Fibroblast of lung (primary cell): Measurements from ENCODE around the gene PABPC1L. TPM values are rescaled to one million over a fixed set of nuclear protein-coding genes. Genes with fewer than 3 reads are reported as not detected.

Source experiments
- DNase-seq, 2 donors: peaks; one replicate each; pipeline versions ENCODE4 v3.0.0 to v3.0.0-alpha.2; 2010; ENCODE audit warnings: low read depth in 2 of 2
- H2AFZ ChIP-seq: 2 replicates; pipeline ENCODE4 v1.5.1; 2012; ENCODE audit warnings: low read length, control low read depth, inconsistent platforms
- H3K27ac ChIP-seq: 2 replicates; pipeline ENCODE4 v1.5.1; 2011; ENCODE audit warnings: low read length, control low read depth; ENCODE audit not compliant: insufficient read depth
- H3K27me3 ChIP-seq: 2 replicates; pipeline ENCODE4 v1.5.1; 2011; ENCODE audit warnings: mild to moderate bottlenecking, low read length; ENCODE audit not compliant: control insufficient read depth, insufficient read depth
- H3K36me3 ChIP-seq: 2 replicates; pipeline ENCODE4 v1.5.1; 2011; ENCODE audit warnings: low read length; ENCODE audit not compliant: control insufficient read depth, insufficient read depth
- H3K4me1 ChIP-seq: 2 replicates; pipeline ENCODE4 v1.5.1; 2011; ENCODE audit warnings: low read length; ENCODE audit not compliant: control insufficient read depth, insufficient read depth; ENCODE audit errors: extremely low read depth
- H3K4me2 ChIP-seq: 2 replicates; pipeline ENCODE4 v1.5.1; 2011; ENCODE audit warnings: low read length, control low read depth; ENCODE audit not compliant: insufficient read depth; ENCODE audit errors: extremely low read depth
- H3K4me3 ChIP-seq, 4 experiments: fragments of 200-600 bp in 1 of 4; sonication (generic) in 1 of 4; replicated peaks in 1 of 4; 2 replicates each; pipeline ENCODE4 v1.5.1; 2011 to 2016; ENCODE audit warnings: low read length in 4 of 4, low read depth in 3 of 4, mild to moderate bottlenecking in 3 of 4, control low read depth in 2 of 4, inconsistent platforms in 1 of 4, mixed read lengths in 1 of 4; ENCODE audit not compliant: insufficient read depth in 1 of 4; ENCODE audit errors: control extremely low read depth in 1 of 4
- H3K79me2 ChIP-seq: 2 replicates; pipeline ENCODE4 v1.5.1; 2012; ENCODE audit warnings: mild to moderate bottlenecking, low read length, inconsistent platforms; ENCODE audit not compliant: control insufficient read depth, insufficient read depth
- H3K9ac ChIP-seq: 2 replicates; pipeline ENCODE4 v1.5.1; 2011; ENCODE audit warnings: mild to moderate bottlenecking, low read length, control low read depth; ENCODE audit not compliant: insufficient read depth
- H3K9me3 ChIP-seq: 2 replicates; pipeline ENCODE4 v1.5.1; 2012; ENCODE audit warnings: low read depth, low read length; ENCODE audit not compliant: control insufficient read depth, insufficient read depth
- H4K20me1 ChIP-seq: 2 replicates; pipeline ENCODE4 v1.5.1; 2011; ENCODE audit warnings: low read length; ENCODE audit not compliant: control insufficient read depth, insufficient read depth; ENCODE audit errors: extremely low read depth
- EZH2 ChIP-seq: IDR thresholded peaks from 2 replicates; pipeline ENCODE4 v1.5.1; 2012; ENCODE audit warnings: low read length, control low read depth, mild to moderate bottlenecking; ENCODE audit errors: missing control alignments
- polyA plus RNA-seq, 2 donors: library from polyadenylated mRNA; depleted of rRNA in 1 of 2; stranded (reverse) in 1 of 2; unstranded in 1 of 2; fragments of >200 nt; gene quantifications; 2 replicates each; pipeline ENCODE4 v1.2.1, GENCODE V29; 2011 to 2012; ENCODE audit warnings: missing spikeins in 1 of 2
- total RNA-seq: library from RNA; depleted of rRNA; stranded (reverse); fragments of >200 nt; gene quantifications from 2 replicates; pipeline ENCODE4 v1.2.1, GENCODE V29; 2014
- TF ChIP-seq, protein P1 (sequence below), 2 donors: IDR thresholded peaks in 1 of 2; conservative IDR thresholded peaks in 1 of 2; 1 replicate in 1 of 2; 2 replicates in 1 of 2; pipeline ENCODE4 v1.5.1; 2011 to 2012; ENCODE audit warnings: low read length in 2 of 2, control low read depth in 1 of 2, inconsistent platforms in 1 of 2, low read depth in 1 of 2, mild to moderate bottlenecking in 1 of 2

The PABPC1L gene
- total and polyA plus RNA-seq, 2 donors (not counting 1 experiment from before 2014, with no cell fraction given) = 11.6 to 11.9 TPM

DNA sequence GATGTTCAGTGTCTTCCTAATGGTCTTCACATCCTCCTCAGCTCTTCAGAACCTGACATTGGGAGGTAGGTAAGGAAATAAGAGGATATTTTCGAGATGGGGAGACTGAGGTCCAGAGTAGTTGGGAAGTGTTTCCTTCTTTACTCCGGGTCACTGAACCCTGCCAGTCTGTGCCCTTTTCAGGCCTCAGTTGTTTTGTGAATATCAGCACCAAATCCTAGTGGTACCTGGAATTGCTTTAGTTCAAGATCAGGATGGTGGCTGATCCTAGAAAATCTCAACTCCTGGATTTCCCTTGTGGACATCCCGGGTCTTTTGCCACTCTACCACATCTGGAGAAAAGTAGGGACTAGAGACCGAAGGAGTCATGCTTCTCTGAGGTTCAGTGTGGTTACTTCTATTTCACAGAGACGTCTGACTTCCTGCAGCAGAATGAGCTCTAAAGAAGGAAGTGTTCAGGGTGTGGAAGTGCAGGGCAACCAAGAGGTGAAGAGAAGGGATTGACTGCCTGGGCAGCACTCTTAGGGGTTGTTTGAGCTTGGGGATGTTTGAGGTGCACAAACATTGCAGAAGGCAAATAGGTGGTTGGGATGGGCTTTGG, 57.4 kb downstream of the PABPC1L start:
- no peak for TF ChIP-seq EZH2
- TF ChIP-seq, protein P1, sequence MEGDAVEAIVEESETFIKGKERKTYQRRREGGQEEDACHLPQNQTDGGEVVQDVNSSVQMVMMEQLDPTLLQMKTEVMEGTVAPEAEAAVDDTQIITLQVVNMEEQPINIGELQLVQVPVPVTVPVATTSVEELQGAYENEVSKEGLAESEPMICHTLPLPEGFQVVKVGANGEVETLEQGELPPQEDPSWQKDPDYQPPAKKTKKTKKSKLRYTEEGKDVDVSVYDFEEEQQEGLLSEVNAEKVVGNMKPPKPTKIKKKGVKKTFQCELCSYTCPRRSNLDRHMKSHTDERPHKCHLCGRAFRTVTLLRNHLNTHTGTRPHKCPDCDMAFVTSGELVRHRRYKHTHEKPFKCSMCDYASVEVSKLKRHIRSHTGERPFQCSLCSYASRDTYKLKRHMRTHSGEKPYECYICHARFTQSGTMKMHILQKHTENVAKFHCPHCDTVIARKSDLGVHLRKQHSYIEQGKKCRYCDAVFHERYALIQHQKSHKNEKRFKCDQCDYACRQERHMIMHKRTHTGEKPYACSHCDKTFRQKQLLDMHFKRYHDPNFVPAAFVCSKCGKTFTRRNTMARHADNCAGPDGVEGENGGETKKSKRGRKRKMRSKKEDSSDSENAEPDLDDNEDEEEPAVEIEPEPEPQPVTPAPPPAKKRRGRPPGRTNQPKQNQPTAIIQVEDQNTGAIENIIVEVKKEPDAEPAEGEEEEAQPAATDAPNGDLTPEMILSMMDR (conservative IDR thresholded peaks at IDR 0.05 in 1 of 2, IDR thresholded peaks at IDR 0.05 in 1 of 2; ENCODE audit: low read depth in 1 of 2, low read length in 2 of 2) = no peak
- Histone ChIP-seq H3K4me3 (peak overlapping the region; percentile 21 to 96 (median 76)), H2AFZ (no peak overlapping the region), H3K36me3 (no peaks in the 10 kb centered on the region), H3K9ac (peak overlapping the region; percentile 9), H3K9me3 (no peaks in the 10 kb centered on the region), H3K4me1 (no peaks in the 10 kb centered on the region), H3K27ac (peak overlapping the region; percentile 61), H3K4me2 (peak overlapping the region; percentile 97), H3K27me3 (no peaks in the 10 kb centered on the region), H3K79me2 (peaks cover 39% of the 10 kb centered on the region), H4K20me1 (no peaks in the 10 kb centered on the region)
- DNase-seq = no peak

DNA sequence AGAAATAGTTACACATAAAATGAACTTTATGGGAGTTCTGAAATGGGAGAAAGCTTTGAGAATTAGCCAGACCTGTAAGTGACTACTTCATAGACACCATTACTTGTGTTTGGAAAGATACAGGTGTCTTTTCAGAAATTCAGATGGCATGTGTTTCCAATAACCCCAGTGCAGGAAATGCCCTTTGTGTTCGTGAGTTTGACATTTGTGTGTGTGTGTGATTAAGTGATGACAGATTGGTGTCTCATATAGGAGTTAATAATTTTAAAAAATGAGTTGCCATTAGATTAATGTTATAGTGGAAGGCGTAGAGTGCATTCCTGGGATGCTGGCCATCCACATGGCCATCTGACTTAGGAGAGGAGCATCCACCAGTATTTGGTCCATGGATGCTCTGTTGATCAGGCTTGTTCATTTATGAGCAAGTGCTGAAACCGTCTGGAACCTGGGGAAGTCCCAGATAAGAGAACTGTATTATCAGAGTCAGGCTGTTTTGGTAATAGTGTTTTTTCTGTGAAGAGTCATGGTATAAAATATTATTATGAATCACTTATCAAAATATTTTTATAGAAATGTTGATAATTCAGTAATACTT, 59.5 kb downstream of the PABPC1L start:
- no peaks in the 10 kb centered on the region for H4K20me1 ChIP-seq
- H3K4me3 ChIP-seq = no peak overlapping the region
- no peaks in the 10 kb centered on the region for H3K27me3 ChIP-seq
- no peaks in the 10 kb centered on the region for H3K9me3 ChIP-seq
- no peaks in the 10 kb centered on the region for H3K4me1 ChIP-seq
- DNase-seq = no peak
- no peak overlapping the region for H3K27ac ChIP-seq
- H3K79me2 ChIP-seq = peaks cover 39% of the 10 kb centered on the region
- peak overlapping the region; percentile 15 for H3K4me2 ChIP-seq
- TF ChIP-seq, protein P1 (conservative IDR thresholded peaks at IDR 0.05 in 1 of 2, IDR thresholded peaks at IDR 0.05 in 1 of 2; ENCODE audit: low read depth in 1 of 2, low read length in 2 of 2) = no peak
- no peak for TF ChIP-seq EZH2
- H3K36me3 ChIP-seq = peaks cover 4% of the 10 kb centered on the region
- no peak overlapping the region for H3K9ac ChIP-seq
- H2AFZ ChIP-seq = no peak overlapping the region

DNA sequence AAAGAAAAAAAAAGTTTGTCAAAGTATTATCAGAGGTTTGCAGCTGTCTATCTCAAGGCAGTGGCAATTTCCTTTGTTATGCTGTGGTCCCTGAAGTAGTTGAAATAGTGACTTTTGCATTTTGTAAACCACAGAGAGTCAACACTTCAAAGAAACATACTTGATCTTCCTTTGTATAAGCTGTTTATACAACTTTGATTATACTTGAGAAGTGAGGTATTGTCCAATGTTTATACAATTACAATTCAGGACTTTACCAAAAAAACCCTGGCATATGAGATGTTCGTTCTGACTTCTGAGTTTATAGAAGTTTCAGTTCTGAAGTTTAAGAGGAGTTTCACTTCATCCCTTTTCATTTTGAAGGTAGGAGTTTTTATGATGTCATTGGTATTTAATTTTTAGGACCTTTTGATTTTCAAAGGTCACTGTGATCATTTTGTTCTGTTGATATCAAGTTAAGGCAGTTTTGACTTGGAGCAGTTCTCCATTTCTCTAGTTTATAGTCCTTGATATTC, 60.4 kb downstream of the PABPC1L start:
- no peaks in the 10 kb centered on the region for H3K27me3 ChIP-seq
- peak overlapping the region in 1 of 4 experiments; percentile 13 for H3K4me3 ChIP-seq
- H4K20me1 ChIP-seq = no peaks in the 10 kb centered on the region
- H3K27ac ChIP-seq = no peak overlapping the region
- peaks cover 4% of the 10 kb centered on the region for H3K36me3 ChIP-seq
- peak; percentile 9 to 18 for DNase-seq
- H3K9ac ChIP-seq = no peak overlapping the region
- no peak overlapping the region for H2AFZ ChIP-seq
- peak overlapping the region; percentile 33 for H3K4me2 ChIP-seq
- no peak for TF ChIP-seq EZH2
- TF ChIP-seq, protein P1 (conservative IDR thresholded peaks at IDR 0.05 in 1 of 2, IDR thresholded peaks at IDR 0.05 in 1 of 2; ENCODE audit: low read depth in 1 of 2, low read length in 2 of 2) = no peak
- no peaks in the 10 kb centered on the region for H3K4me1 ChIP-seq
- no peaks in the 10 kb centered on the region for H3K9me3 ChIP-seq
- H3K79me2 ChIP-seq = peaks cover 39% of the 10 kb centered on the region
